ENCODE results near the gene KIAA1755.

The KIAA1755 gene

DNA sequence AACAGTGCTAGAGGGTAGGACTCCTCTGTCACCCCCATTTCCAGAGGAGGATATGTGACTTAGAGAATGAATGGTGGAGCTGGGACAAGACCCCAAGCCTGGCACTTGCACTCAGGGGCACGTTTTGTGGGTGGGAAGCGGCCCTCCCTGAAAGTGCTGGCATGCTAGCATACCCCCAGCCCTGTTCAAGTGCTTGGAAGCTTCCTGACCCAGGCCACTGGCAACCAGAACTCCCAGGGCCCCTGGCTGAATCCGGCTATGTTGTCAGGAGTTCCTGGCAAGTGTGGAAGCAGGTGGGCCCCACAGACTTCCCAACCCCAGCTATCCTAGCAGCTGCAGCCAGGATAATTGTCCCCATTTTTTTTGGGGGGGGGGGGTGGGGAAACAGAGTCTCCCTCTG, 59.9 kb downstream of the KIAA1755 start:
- no peak for DNase-seq

DNA sequence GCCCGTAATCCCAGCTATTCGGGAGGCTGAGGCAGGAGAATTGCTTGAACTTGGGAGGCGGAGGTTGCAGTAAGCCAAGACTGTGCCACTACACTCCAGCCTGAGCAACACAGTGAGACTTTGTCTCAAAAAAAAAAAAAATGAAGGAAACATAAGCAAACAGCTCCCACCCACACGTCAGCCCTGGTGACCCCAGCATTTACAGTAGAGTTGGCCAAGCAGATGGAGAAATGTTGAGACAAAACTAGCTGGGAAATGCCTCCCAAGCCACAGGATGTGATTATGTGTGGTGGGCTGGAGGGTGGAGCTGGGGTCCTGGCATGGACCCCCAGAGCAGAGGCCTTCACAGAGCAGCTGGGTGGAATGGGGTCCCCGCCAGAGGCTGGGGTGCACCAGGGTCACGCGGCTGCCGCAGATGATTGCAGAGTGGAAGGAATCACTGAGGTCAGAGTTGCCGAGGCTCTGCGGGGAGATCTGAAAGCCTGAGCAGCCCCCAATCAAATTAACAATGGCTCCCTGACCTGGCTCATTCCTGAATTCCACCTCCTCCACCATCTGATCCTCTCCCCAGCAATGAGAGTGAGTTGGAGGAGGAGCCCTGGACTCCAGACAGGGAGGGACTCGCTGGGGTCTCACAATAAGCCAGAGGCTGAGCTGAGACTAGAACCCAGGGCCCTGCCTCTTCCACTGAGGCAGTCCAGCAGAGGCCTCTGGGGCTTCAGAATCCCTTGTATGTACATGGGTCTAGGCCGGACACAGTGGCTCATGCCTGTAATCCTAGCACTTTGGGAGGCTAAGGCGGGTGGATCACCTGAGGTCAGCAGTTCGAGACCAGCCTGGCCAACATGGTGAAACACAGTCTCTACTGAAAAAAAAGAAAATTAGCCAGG, 60.8 kb downstream of the KIAA1755 start:
- DNase-seq = no peak

DNA sequence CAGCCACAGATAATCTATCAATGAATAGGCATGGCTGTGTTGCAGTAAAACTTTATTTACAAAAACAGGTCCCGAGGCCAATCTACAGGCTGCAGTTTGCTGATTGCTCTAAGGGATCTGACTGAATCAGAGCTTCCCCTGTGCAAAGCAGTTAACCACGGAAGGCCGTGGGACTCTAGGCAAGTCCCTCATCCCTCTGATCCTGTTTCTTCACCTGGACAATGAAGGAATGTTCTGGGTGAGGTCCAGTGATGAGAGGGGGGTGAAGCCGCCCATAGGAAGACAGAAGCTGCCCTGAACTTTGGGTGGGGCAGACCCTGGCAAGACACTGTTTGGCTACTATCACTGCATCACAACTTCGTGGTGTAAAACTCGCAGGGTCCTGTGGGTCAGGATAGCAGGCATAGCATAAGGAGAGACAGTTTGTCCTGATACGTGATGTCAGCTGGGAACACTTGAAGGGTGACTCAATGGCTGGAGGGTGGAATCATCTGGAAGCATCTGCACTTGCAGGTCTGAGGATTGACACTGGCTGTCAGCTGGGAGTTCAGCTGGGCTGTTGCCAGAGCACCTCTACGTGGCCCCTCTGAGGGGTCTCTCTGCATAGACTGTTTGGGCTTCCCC, 62.2 kb downstream of the KIAA1755 start:
- no peak for DNase-seq

DNA sequence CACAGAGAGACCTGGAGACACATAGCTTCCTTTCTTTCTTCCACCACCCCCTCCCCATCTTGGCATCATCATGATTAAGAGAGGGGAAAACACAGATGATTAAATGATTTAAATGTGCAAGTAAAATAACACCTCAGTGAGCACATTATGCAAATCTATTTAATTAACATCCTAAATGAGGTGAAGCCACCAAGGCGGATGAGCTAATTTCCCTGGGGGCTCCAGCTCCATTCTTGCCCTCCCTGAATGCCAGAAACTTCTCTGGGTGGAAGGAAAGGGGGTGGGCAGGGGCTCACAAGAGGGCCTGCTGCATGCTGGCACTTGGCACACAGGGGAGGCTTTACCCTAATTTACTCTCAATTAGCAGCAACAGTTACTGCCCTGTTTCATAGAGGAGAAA, 62.9 kb downstream of the KIAA1755 start:
- DNase-seq = no peak

DNA sequence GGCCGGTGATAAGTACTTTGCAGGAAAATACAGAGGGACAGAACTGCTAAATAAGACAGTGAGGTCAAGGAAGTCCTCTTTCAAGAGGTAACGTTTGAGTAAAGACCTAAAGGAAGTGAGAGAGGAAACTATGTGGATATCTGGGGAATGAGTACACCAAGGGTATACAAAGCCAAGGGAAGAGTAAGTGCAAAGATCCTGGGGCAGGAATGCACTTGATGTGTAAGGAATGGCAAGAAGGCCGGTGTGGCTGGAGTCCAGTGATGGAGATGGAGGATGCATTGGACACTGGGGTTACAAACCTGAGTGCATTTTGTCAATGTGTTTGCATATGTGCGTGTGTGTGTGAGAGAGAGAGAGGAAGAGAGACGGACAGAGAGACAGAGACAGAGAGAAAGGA, 63.3 kb downstream of the KIAA1755 start:
- no peak for DNase-seq

DNA sequence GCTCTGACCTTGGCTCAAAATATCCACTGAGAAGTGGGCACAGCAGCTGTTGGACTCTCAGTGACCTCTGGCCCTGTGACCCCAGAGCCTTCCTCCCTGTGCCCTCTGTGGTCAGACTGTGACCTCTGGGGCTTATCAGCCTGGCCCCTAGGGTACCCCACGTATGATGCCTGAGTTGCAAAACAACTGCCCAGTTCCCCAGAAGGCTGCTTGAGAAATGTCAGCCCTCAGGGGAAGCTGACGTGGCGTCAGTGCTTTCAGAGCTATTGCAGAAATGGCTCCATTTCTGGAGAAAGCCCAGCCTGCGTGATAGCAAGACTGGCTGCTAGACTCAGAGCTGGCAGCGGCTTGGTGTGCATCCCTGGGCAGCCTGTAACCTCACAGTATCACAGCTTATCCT, 63.9 kb downstream of the KIAA1755 start:
- DNase-seq = no peak

DNA sequence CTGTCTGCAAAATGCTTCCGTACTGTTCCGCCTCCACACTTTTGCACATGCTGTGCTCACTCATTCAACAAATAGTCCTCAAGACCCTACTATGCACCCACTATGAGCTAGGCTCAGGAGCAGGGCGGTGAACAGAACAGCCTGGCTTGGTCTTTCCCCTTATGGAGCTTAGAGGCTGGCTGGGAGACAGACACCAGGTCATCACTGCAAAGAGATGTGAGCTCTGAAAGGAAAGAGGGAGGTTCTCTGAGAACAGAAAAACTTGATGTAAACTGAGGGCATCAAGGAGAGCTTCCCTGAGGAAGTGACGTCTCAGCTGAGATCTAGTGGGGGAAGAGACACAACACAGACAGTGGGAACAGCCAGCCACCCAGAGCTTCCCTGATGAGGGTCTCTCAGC, 64.5 kb downstream of the KIAA1755 start:
- DNase-seq = no peak

DNA sequence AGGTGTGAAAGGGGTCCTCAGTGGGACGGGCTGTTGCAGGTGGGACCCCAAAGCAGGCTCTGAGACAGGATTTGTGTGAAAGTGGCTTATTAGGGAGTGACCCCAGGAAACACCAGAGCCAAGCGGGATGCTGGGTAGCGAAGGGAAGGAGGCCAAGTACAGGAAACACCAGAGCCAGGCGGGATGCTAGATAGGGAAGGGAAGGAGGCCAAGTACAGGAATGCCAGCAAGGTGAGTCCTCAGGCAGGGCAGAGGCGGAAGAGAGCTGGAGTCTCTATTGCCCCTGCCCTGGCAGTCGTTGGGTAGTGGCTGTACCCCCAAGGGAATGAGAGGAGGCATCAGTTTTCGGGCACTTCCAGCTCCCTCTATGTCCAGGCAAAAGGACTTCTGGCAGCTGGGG, 65.0 kb downstream of the KIAA1755 start:
- DNase-seq = no peak

DNA sequence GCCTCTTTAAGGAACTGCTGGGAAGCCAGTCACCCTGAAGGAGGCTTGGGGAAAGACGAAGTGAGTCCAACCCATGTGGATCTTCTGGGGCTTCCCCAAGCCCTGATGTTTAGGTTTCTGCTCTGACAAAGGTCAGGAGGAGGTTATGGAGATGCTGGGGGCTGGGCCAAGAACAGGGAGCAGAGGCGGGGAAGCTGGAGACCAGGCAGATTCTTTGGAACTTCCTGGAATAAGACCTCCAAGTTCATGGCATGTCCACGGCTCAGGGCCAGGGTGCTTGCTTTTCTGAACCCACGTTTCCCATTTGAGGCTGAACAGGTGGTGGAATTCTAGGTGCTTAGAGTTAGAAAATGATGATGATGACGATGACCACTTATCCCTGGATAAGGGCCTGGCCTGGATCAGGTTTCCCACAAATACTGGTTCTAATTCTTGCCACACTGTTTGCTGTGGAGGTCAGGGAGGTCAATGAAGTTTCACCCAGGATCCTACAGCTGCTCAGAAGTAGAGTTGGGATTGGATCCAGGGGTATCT, 65.5 kb downstream of the KIAA1755 start:
- DNase-seq = no peak

DNA sequence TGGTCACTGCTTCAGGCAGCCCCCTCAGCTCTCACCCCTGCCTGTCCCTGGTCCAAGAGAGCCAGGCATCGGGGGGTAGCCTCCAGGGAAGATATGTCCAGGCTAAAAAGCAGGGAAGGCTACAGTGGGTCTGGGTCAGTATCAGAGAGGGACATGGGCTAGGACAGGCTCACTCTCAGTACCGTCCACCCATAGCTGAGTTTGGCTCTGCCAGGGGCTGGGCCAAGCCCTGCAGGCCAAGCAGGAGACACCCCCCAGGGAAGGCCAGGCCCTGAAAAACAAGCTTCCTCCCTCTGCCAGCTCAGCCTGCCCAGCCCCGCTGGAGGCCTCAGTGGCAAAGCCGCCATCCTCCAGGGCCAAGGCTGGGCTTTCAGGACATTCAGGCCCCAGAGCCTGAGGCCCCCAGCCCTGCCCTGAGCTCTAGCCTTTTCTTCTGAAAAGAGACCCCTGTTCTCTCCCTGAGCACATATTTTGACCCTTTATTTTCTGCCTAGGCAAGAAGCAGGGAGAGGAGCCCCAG, 66.9 kb downstream of the KIAA1755 start:
- no peak for DNase-seq

DNA sequence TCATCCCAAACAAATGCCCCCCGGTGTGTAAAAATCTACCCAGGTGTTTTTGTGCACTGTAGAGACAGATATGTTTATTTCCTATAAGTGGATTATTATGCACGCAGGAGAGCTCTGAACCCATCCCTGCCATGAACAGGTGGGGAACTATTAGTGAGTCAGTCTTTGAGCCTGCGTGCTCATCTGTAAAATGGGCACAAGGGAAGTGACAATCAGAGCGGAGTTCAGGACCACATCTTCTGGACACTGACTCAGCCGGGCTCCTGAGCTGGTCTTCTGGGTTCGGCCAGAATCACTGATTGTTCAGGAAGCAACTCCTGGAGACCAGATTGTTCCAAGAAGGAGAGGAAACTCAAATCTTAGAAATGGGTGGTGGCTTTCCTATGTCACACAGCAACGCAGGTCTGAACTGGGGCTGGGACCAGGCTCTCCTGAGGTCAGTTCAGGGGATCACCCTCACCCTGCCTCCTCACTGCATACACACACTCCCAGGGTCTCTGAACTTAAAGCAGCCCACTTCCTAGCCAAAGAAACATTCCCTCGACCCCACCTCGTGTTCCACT, 68.1 kb downstream of the KIAA1755 start:
- DNase-seq = no peak

DNA sequence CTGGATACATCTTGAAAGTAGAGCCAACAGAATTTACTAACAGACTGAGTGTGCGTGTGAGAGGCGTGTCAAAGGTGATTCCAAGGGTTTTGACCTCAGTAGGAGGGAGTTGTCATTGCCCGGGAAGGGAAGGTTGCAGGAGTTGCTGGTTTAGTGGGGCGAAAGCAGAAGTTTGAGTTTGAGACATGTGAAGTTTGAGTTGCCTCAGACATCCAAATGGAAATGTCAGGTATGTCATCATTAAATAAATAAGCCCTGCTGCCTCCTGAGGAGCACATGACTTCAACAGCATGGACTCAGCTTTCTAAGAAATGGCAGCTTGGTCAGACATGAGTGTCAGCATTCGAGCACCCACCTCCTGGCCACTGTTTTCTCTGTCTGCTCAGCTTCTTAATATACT, 68.9 kb downstream of the KIAA1755 start:
- DNase-seq = no peak

DNA sequence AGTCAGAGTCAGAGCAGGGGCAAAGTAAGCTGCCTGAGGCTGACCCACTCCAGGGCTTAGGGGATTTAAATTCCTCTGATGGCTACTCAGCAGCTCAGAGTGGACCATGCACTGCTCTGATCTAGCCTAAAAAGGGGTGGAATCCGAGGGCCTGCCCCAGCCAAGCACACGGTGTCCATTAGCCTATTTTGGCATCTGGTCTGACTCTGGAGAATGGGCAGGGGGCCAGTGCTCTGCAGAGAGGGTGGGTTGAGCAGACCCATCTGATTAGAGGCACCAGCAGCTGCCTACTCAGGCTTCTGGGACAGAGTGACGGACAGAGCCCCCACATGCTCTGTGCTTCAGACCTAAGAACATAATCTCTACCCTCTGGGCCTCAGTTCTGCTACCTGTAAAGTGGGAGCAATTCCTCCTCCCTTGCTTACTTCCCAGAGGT, 69.6 kb downstream of the KIAA1755 start:
- no peak for DNase-seq

DNA sequence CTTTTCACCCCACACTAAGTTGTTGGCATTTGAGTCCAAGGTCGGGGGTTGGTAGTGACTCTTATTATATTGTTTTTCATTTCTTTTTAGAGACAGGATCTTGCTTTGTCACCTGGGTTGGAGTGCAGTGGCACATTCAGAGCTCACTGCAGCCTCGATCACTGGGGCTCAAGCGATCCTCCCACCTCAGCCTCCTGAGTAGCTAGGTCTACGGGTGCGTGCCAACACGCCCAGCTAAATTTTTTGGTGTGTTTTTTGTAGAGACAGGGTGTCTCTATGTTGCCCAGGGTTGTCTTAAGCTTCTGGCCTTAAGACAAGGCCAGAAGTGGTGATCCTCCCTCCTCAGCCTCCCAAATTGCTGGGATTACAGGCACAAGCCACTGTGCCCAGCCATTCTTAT, 70.4 kb downstream of the KIAA1755 start:
- DNase-seq = no peak

DNA sequence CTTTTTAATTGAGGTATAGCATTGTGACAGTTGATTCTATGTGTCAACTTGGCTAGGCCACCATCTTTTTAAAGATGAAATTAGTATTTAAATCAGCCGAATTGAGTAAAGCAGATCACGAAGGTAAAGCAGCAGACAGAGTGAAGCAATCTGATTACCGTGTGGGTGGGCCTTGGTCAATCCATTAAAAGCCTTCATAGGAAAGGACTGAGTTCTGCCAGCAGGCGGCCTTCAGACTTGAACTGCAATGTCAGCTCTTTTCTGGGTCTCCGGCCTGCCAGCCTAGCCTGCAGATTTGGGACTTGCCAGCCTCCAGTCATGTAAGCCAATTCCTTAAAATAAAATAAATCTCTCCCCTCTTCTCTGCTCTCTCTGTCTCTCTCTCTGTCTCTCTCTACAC, 73.0 kb downstream of the KIAA1755 start:
- DNase-seq = no peak

DNA sequence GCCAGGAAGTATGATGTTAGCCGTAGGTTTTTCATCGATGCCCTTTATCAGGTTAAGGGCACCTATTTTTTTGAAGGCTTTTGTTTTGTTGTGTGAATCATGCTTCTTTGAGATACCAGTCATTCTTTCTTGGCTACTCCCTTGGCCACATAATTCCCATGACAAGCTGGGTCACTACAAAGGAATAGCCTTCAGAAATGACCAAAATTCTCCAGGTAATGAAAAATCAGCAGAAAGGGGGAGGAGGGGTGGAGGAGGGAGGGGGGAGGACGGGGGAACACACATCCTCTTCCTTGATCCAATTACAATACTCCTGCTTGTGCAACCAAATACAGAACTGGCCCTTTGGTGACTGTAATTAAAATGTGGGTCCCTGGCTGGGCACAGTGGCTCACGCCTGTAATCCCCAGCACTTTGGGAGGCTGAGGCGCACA, 73.7 kb downstream of the KIAA1755 start:
- DNase-seq = no peak

DNA sequence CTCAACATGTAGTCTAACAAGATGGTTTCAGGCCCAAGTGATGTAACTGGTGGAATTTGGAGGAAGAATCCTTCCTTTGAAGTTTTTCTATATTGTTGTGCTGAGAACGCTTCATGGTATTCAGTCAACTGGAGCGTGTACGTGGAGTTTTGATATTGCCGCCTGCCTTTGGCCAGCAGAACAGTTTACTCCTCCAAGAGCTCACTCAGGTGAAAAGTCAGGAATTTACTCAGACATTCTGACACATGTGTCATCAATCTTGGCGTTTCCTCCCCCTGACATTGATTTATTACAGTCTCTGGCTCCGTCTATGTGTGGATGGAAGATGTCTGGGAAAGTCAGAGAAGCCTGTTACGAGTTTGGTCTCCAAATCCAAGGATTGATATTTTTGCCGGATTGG, 76.4 kb downstream of the KIAA1755 start:
- no peak for DNase-seq

DNA sequence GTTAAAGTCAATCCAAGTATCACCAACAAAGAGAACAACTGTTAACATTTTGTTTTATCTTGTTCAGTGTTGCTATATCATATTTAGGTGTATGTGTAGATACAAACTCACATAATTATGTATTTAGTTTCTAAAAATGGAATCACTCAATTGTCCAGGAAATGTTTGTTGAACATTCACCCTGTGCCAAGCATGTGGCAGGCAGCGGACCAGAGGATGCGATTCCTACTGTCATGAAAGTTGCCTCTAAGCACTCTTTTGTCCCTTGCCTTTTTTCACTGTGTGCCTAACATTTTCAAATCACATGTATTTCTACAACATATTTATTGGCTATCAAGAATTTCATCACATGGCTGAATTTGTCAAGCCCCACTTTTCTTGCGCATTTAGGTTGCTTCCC, 78.6 kb downstream of the KIAA1755 start:
- no peak for DNase-seq

DNA sequence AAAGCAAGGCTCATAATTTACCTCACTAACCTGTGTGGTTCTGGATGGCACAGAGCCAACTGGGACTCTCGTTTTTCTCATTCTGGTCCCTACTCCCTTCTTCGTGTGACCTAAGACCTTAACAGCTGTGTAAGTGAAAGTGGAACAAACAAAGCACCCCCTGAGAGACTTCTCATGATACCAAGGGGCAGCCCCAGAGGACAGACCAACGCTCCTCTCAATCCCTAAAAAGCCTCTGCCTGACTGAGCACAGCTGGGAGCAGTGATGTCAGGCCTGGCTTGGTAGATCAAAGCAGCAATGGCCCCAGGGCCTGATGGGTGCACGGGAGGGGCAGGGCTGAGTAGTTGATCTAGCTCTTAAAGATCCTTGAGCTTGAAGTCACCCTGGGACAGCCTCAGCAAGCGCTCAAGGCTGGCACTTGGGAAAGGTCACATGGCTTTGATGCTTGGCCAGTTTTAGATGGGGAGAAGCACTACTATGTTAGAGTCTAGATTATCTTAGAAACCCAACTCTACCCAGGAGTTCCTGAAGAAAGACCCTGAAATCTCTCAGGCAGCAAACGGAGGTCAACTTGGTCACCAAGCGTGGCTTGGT, 79.2 kb downstream of the KIAA1755 start:
- DNase-seq = no peak

DNA sequence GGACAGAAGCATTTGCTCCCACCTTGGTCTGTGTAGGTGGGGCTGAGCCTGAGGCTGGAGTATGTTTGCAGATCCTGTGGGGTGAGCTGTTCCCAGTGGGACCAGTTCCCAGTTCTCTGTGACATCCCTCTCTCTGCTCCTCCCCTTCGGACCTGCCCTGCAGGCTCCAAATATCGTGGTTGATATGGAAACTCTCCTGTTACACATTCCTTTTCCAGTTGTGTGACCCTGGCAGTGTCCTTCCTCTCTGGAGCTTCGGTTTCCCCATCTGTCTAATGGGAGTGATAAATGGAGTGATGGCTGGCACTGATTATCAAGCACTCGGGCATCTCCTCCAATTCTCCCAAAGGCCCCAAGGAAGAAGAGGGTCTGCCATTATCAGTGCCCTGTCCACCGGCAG, 79.8 kb downstream of the KIAA1755 start:
- no peak for DNase-seq

DNA sequence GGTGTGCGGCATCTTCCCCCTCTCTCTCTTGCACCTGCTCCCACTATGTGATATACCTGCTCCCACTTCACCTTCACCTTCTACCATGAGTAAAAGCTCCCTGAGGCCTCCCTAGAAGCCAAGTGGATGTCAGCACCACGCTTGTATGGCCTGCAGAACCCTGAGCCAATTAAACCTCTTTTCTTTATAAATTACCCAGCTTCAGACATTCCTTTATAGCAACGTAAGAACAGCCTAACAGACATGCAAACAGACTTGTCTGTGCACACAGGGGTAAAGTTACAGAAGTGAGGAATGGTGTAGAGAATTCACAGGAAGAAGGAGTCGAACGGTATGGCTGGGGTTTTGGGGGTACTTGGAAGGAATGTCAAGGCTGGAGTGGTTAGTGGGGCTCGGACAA, 80.7 kb downstream of the KIAA1755 start:
- no peak for DNase-seq

DNA sequence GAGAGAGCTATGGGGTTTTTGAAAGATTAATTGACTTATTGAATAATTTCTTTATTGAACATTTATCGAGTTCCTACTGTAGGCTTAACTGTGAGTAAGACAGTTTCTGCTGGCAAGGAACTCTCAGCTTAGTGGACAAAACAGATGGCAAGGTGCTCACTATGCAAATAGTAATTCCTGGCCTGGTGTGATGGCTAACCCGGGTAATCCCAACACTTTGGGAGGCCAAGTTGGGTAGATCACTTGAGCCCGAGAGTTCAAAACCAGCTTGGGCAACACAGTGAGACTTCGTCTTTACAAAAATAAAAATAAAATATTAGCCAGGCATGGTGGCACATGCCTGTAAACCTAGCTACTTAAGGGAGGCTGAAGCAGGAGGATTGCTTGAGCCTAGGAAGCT, 82.0 kb downstream of the KIAA1755 start:
- no peak for DNase-seq

DNA sequence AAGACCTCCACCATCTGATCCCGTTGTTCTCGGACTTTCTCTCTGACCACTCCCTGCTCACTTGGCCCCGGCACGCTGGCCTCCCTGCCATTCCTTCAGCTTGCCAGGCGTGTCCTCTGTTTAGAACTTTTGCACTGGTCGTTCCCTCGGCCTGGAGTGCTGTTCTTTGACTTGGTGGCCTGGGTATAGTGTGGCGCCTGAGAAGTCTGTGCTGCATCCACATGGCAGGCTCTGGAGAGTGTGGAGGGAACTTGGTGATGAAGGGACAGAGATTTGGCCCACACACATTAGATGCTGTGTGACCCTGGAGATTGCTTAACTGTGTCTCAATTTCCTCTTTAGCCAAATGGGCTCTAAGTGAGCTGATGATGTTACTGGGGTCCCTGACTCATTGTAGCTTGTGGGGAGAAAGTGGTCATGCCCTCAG, 82.5 kb downstream of the KIAA1755 start:
- DNase-seq = no peak
